Mucosa of rectum (tissue), 2 donors: ENCODE measurements around the gene NTRK2.

Experiments used
- H3K27ac ChIP-seq, 2 donors: one replicate each; pipeline ENCODE4 v1.7.0; 2013; ENCODE audit warnings: inconsistent platforms in 2 of 2, low read depth in 2 of 2, low read length in 2 of 2
- H3K27me3 ChIP-seq, 2 donors: one replicate each; pipeline ENCODE4 v1.7.0; 2013; ENCODE audit warnings: low read length in 2 of 2; ENCODE audit not compliant: control insufficient read depth in 2 of 2, insufficient read depth in 2 of 2
- H3K36me3 ChIP-seq, 2 donors: one replicate each; pipeline ENCODE4 v1.7.0; 2013; ENCODE audit warnings: low read length in 2 of 2; ENCODE audit not compliant: control insufficient read depth in 2 of 2, insufficient read depth in 2 of 2
- H3K4me1 ChIP-seq, 2 donors: one replicate each; pipeline ENCODE4 v1.7.0; 2013; ENCODE audit warnings: low read length in 2 of 2, mild to moderate bottlenecking in 1 of 2; ENCODE audit not compliant: control insufficient read depth in 2 of 2, insufficient read depth in 2 of 2
- H3K4me3 ChIP-seq, 2 donors: one replicate each; pipeline ENCODE4 v1.7.0; 2013; ENCODE audit warnings: low read length in 2 of 2
- H3K9ac ChIP-seq, 2 donors: one replicate each; pipeline ENCODE4 v1.7.0; 2013; ENCODE audit warnings: low read length in 2 of 2, low read depth in 1 of 2, mild to moderate bottlenecking in 1 of 2
- H3K9me3 ChIP-seq, 2 donors: one replicate each; pipeline ENCODE4 v1.7.0; 2013; ENCODE audit warnings: low read length in 2 of 2; ENCODE audit not compliant: control insufficient read depth in 2 of 2
- donor health status: healthy.
- donor health status: Normal muscosa, but diverticular disease.

The NTRK2 gene

GRCh38 chr9:84669288-84670137, at the start of gene NTRK2:
Gene NTRK2, plus strand, starts transcription at chr9:84669729. Its CDS starts 1,020 bp downstream, at chr9:84670749.
- H3K27ac ChIP-seq: no peak within 1 kb of the TSS
- peaks cover 15 to 22% of the 10 kb centered on the region in 2 donors for H3K27me3 ChIP-seq
- peak within 1 kb of the TSS; percentile 64 to 67 for H3K4me3 ChIP-seq
- H3K4me1 ChIP-seq: peaks cover 14 to 23% of the 10 kb centered on the region in 2 donors
- no peaks in the 10 kb centered on the region for H3K9me3 ChIP-seq
- no peak within 1 kb of the TSS for H3K9ac ChIP-seq
- no peaks in the 10 kb centered on the region for H3K36me3 ChIP-seq

- Histone ChIP-seq H3K27me3 (no peaks in the 10 kb centered on the region), H3K4me1 (no peaks in the 10 kb centered on the region), H3K9ac (no peak overlapping the region), H3K9me3 (no peaks in the 10 kb centered on the region), H3K27ac (no peak overlapping the region), H3K4me3 (no peak overlapping the region), H3K36me3 (no peaks in the 10 kb centered on the region)
Measured at GRCh38 chr9:84620338-84620737, 49.2 kb upstream of the NTRK2 start.

GRCh38 chr9:84621811-84622210, 47.7 kb upstream of the NTRK2 start:
- no peak overlapping the region for H3K27ac ChIP-seq
- no peaks in the 10 kb centered on the region for H3K36me3 ChIP-seq
- H3K27me3 ChIP-seq: no peaks in the 10 kb centered on the region
- no peak overlapping the region for H3K9ac ChIP-seq
- H3K4me1 ChIP-seq: no peaks in the 10 kb centered on the region
- H3K9me3 ChIP-seq: no peaks in the 10 kb centered on the region
- H3K4me3 ChIP-seq: no peak overlapping the region

GRCh38 chr9:84622981-84623380, 46.5 kb upstream of the NTRK2 start:
- Histone ChIP-seq H3K27ac (no peak overlapping the region), H3K4me3 (no peak overlapping the region), H3K4me1 (no peaks in the 10 kb centered on the region), H3K9me3 (no peaks in the 10 kb centered on the region), H3K36me3 (no peaks in the 10 kb centered on the region), H3K27me3 (no peaks in the 10 kb centered on the region), H3K9ac (no peak overlapping the region)

GRCh38 chr9:84636436-84636835, 33.1 kb upstream of the NTRK2 start:
- H3K27ac ChIP-seq: no peak overlapping the region
- H3K36me3 ChIP-seq: no peaks in the 10 kb centered on the region
- H3K27me3 ChIP-seq: peaks cover 0 to 2% of the 10 kb centered on the region in 2 donors
- no peaks in the 10 kb centered on the region for H3K9me3 ChIP-seq
- H3K4me3 ChIP-seq: no peak overlapping the region
- no peak overlapping the region for H3K9ac ChIP-seq
- H3K4me1 ChIP-seq: no peaks in the 10 kb centered on the region

- no peaks in the 10 kb centered on the region for H3K9me3 ChIP-seq
Measured at GRCh38 chr9:84642553-84643141, 26.9 kb upstream of the NTRK2 start.

GRCh38 chr9:84647699-84648098, 21.8 kb upstream of the NTRK2 start:
- Histone ChIP-seq H3K9me3 (no peaks in the 10 kb centered on the region), H3K9ac (no peak overlapping the region), H3K36me3 (no peaks in the 10 kb centered on the region), H3K4me1 (no peaks in the 10 kb centered on the region), H3K4me3 (no peak overlapping the region), H3K27ac (no peak overlapping the region), H3K27me3 (no peaks in the 10 kb centered on the region)

More at GRCh38 chr9:84642553-84643141, 26.9 kb upstream of the NTRK2 start:
- H3K9ac ChIP-seq: no peak overlapping the region
- H3K4me1 ChIP-seq: no peaks in the 10 kb centered on the region
- no peak overlapping the region for H3K4me3 ChIP-seq
- H3K27ac ChIP-seq: no peak overlapping the region
- H3K36me3 ChIP-seq: no peaks in the 10 kb centered on the region
- peaks cover 0 to 2% of the 10 kb centered on the region in 2 donors for H3K27me3 ChIP-seq

GRCh38 chr9:84652496-84653120, 16.9 kb upstream of the NTRK2 start:
- Histone ChIP-seq H3K9me3 (no peaks in the 10 kb centered on the region), H3K4me1 (peaks cover 0 to 3% of the 10 kb centered on the region in 2 donors), H3K9ac (no peak overlapping the region), H3K4me3 (no peak overlapping the region), H3K27ac (no peak overlapping the region), H3K36me3 (no peaks in the 10 kb centered on the region), H3K27me3 (peaks cover 0 to 2% of the 10 kb centered on the region in 2 donors)

- no peaks in the 10 kb centered on the region for H3K9me3 ChIP-seq
- no peak overlapping the region for H3K27ac ChIP-seq
- H3K4me3 ChIP-seq: no peak overlapping the region
- no peak overlapping the region for H3K9ac ChIP-seq
- H3K36me3 ChIP-seq: no peaks in the 10 kb centered on the region
- H3K27me3 ChIP-seq: peaks cover 0 to 2% of the 10 kb centered on the region in 2 donors
- H3K4me1 ChIP-seq: peaks cover 0 to 3% of the 10 kb centered on the region in 2 donors
Measured at GRCh38 chr9:84655447-84655846, 14.1 kb upstream of the NTRK2 start.

- H3K27ac ChIP-seq: no peak overlapping the region
- H3K36me3 ChIP-seq: no peaks in the 10 kb centered on the region
- H3K4me3 ChIP-seq: no peak overlapping the region
- H3K9me3 ChIP-seq: no peaks in the 10 kb centered on the region
- no peak overlapping the region for H3K9ac ChIP-seq
- no peaks in the 10 kb centered on the region for H3K4me1 ChIP-seq
- peaks cover 0 to 2% of the 10 kb centered on the region in 2 donors for H3K27me3 ChIP-seq
Measured at GRCh38 chr9:84659313-84659712, 10.2 kb upstream of the NTRK2 start.
